HG02798 (cell line): Measurements from ENCODE around the gene OR1E2.
"Not testable (repeated sequence)": the region's sequence is repeated elsewhere in the genome, so short reads cannot be mapped to it uniquely, and the experiment has no call there.

Source experiments
- ATAC-seq: cut with Tn5 transposase; IDR thresholded peaks from one replicate; pipeline ENCODE4 v1.9.1; 2021; ENCODE audit warnings: mild to moderate bottlenecking; ENCODE audit not compliant: unreplicated experiment, poor library complexity

OR1E2 gene, protein sequence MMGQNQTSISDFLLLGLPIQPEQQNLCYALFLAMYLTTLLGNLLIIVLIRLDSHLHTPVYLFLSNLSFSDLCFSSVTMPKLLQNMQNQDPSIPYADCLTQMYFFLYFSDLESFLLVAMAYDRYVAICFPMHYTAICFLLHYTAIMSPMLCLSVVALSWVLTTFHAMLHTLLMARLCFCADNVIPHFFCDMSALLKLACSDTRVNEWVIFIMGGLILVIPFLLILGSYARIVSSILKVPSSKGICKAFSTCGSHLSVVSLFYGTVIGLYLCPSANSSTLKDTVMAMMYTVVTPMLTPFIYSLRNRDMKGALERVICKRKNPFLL

DNA sequence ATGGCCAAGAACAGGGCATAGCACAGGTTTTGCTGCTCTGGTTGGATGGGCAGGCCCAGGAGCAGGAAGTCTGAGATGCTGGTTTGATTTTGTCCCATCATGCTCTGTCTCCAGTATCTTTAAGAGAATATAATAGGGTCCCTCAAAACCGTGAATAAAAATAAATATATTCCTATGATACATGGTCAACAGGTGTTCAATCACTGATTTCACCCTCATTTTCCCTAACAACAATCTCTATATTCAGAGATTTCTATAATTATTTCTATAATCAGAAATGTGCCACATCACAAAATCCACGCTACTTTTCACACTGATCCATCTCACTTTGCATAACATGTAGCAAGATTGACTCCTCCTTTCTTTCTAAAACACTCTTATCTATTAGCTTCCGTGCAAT is at the start of gene OR1E2:
Gene OR1E2, minus strand, starts transcription at position 101 of the 400 bp plus-strand sequence. Its CDS starts 0 bp downstream, at position 101.
- ATAC-seq = no peak

DNA sequence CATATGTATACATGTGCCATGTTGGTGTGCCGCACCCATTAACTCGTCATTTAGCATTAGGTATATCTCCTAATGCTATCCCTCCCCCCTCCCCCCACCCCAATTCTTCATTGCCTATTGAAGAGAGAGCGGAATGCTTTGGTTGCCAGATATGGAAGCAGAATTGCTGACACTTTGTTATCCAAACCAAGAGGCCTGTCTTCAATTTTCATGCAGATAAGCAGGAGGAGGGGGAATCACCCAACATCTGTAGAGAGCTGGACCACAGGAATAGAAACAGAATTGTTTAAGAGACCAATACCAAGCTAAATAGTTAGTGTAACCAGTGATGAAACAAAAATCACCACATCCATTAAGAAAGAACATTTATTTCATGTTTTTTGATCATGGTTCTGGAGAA is 49.2 kb upstream of the OR1E2 start:
- no peak for ATAC-seq

DNA sequence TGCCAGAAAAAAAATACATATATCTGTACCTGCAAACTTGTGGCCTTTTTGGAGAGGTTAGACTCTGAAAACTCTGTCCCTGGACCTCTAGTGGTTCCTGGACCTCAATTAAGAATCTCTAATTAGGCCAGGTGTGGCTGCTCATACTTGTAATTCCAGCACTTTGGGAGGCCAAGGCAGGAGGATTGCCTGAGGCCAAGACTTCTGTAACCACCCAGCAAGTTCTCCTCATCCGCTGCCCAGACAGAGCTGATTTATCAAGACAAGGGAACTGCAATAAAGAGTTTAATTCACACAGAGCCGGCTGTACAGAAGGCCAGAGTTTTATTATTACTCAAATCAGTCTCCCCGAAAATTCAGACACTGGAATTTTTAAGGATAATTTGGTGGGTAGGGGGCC is 46.3 kb upstream of the OR1E2 start:
- no peak for ATAC-seq

DNA sequence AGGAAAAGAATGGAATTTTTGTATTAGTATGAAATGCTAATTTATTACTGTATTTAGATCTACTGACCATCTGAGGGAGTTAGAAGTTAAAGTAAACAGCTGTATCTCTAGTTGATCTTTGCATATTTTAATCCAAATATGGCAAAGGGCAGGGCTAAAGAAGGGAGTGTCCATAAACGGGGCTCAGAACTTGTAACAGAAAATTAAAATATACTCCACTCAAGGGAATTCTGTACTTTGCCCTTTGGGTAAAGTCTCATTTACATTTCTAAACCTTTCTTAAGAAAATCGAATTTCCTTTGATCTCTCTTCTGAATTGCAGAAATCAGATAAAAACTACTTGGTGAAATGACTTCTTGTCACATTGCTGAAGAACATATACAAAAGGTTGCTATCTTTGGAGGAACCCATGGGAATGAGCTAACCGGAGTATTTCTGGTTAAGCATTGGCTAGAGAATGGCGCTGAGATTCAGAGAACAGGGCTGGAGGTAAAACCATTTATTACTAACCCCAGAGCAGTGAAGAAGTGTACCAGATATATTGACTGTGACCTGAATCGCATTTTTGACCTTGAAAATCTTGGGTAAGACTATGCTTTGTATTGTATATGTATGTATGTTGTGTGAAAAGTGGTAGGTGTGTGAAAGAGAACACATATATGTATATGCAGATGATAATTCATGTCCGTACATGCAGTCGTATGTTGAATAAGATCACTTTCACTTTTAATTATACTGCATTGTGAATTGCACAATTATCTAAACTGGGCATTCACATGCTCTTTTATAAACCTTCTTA is 42.4 kb upstream of the OR1E2 start, which contains the start of gene ASPA:
Gene ASPA, plus strand, starts transcription at position 186 of the 799 bp plus-strand sequence. Its CDS starts 163 bp downstream, at position 349.
- no peak for ATAC-seq

DNA sequence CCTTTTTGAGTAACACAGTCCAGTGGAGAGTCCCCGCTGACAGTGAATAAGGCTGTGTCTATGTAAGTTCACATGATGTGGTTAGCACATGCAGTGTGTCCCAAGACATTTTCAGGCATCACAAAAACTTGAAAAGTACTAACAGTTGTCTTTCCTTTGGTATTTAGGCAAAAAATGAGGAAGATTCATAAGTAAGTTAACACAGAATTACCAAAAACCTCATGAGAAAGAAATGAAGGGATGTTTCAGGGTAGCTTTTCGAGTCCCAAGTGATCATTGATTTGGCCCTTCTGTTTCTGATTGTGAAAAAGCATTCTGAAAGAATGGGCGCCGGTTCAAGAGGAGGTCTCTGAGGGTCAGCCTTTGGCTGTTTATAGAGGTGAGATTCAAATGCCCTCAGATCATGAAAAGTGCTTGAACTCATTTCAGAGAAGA is 41.6 kb upstream of the OR1E2 start:
- no peak for ATAC-seq

DNA sequence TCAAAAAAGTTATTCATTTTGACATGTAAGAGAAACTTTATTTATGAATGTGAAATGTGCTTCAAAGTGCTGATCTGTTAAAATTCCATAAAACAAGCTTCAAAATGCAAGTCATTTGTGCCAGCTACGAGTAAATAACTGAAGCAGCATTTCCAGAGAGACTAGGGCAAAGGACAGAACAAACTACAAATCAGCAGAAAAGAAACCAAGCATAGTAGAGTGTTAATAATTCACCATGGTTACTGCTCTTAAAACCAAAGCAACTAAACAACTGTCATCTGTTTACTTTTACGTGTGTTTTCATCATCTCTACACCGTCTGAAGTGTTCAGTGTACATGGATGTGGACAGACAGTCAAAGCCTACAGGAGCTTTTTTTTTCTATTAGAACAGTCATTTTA is 40.6 kb upstream of the OR1E2 start:
- ATAC-seq = no peak

DNA sequence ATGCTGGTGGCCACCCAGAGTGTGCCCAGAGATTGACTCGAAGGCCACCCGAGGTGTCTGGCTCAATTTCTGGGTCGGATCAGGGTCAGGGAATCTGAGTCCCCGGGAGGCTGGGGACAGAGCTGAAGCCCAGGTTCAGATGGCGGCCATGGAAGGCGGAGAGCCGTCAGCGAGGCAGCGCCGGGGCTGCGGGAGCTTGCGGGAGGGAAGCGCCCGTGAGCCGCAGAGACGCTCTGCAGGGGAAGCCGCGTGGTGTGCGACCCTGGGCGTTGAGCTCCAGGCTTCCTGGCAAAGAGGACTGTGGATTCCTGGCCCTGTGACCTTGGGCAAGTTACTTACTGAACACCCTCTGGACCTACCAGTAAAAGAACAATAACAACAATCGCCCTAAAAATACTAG is 38.5 kb upstream of the OR1E2 start:
- no peak for ATAC-seq

DNA sequence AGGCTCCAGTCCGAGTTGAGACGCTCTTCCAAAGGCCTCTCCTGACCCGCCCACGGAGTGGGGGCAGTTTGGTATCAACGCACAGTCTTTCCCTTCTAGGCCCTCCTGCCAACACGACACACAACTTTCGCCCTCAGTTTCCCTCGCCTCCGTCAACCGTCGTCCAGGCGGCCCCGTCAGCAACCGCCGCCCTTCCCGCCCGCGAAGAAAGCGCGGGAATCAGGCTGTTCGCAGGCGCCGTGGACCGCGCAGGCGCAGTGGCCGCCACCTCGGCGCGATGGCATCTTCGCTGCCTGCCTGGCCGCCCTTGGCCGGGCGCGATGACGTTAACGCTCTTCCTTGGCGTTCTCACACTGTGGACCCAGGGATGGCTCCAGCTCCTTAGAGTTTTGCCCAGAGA is 38.0 kb upstream of the OR1E2 start, which contains the start of gene SPATA22:
Gene SPATA22, minus strand, starts transcription at position 221 of the 400 bp plus-strand sequence. CDS start 2,494 bp downstream, outside the sequence.
- no peak for ATAC-seq

DNA sequence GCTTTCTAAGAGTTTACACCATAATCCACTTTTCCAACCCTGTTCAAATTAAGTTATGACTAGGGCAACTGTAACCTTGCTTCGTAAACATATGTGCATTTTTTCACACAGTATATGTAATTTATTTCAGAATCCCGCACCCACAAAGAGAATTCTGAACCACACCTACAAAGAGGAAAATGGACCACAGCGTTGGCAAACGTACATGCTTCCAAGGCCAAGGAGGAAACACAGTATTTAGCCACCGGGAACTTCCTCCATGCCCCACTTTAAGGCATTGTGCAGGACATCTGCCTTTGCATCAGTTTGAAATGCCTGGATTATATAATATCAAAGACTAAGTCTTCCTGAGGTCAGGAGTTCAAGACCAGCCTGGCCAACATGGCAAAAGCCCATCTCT is 35.9 kb upstream of the OR1E2 start:
- ATAC-seq = no peak

DNA sequence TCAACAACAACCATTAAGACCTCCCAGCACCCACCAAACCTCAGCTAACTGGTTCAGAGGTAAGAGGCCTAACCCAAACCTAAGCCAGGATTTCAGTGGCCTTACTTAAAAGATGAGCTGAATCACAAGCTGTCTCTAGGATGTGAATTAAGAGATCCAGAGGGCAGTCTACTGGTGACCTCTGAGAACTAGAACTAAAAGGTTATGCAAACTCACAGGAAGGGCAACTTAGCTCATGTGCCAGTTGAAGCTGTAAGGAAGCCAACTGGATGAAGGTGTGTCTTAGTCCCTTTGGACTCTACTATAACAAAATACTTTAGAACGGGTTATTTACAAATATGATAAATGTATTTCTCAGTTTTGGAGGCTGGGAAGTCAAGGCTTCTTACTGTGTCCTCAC is 32.7 kb upstream of the OR1E2 start:
- not testable (repeated sequence) for ATAC-seq

DNA sequence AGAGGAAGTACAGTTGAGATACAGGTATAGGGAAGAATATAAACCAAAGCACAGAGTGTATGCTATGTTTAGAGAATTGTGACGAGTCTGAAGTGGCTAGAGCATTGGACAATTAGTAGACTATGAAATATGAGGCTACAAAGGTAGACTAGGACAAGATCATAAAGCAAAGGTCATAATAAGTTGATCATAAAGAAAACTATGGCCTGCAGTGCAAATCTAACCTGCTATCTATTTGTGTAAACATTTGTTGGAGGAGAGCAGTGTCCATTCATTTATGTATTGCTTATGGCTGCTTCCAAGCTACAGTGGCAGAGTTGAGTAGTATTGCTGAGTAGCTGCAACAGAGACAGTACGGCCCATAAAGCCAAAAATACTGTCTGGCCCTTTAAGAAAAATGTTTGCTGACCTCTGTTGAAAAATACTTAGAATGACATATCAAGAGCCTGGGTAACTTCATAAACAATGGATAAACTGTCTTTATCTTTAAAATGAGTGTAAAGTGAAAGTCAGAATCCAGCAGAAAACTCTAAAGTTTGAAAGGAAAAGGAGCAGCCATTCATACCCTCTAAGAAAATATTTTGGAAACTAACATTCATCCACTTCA is 14.5 kb upstream of the OR1E2 start:
- ATAC-seq = no peak

DNA sequence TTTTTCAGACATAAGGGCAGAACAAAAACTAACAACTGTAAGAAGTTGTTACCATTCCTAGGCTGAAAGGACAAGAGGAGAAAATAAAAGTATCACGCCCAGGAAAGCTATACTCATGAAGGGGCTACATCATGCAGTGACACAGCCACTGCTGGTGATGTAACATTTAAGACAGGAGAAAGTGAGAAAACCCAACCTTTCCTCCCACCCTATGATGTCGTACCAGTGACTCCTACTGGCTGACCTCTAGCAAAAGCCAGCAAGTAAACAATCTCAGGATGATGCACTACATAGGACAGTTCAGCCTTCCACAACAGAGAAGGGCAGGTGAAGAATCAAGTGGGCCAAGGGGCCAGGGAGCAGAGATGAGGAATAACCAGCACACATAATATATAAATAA is 14.0 kb upstream of the OR1E2 start:
- no peak for ATAC-seq

DNA sequence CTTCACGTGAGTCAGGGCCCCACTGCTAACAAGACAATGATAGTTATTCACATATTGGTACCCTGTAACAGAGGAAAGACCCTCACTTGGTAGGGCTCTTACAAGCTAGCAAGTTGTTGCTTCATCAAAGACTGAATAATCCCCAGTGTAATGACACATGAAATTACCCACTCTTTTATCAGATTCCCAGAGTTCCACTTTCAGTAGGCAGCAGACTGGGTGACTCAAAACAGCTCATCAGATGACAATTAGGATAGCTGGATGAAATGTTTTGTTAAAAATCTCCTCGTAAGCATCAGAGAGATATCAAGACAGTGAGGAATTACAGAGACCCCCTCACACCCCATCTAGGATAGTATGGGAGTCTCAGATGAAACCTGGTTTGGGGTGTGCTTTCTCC is 6.8 kb upstream of the OR1E2 start:
- ATAC-seq = no peak

DNA sequence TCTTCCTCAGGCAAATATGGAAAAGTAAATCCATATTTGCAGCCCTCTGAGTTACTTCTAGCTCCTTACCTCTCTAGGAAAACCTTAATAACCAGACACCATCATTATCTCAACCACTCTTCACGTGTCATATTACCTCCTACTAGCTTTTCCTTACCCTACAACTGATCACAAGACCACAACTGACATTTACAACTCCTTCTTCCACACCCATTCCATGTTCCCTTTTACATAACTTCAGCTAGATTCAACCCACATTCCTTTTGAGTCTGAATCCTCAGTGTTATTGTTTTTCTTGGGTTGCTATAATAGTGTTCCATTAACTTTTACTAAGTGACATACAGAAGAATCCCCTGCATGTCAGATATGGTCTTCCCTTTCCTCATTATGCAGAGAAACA is 4.7 kb upstream of the OR1E2 start:
- ATAC-seq = no peak

DNA sequence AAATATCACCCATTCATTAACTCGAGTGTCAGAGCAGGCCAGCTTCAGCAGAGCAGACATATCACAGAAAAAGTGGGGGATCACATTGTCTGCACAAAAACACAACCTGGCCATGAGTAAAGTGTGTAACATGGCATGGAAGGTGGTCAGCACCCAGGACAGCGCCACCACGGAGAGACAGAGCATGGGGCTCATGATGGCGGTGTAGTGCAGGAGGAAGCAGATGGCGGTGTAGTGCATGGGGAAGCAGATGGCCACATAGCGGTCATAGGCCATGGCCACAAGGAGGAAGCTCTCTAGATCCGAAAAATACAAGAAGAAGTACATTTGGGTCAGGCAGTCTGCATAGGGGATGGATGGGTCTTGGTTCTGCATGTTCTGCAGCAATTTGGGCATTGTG is 426 bp downstream of the OR1E2 start:
- not testable (repeated sequence) for ATAC-seq

DNA sequence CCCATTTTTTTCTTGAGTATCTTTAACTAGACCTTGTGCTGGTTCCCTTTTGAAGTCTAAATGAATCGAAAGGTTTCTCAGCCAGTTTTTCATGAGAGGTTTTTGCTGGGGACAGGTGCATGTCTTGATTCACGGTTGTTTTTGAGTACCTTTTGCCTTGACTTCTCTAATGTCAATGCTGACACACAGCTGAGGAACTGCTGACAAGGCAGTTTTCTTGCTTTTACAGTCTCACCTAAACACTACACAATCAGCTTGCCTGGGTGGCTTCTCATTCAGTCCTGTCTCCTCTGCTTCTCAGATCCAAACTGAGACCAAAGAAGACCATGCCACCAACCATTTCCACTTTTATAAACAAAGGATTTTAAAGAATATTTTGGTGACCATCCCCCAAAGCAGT is 15.4 kb downstream of the OR1E2 start:
- no peak for ATAC-seq

DNA sequence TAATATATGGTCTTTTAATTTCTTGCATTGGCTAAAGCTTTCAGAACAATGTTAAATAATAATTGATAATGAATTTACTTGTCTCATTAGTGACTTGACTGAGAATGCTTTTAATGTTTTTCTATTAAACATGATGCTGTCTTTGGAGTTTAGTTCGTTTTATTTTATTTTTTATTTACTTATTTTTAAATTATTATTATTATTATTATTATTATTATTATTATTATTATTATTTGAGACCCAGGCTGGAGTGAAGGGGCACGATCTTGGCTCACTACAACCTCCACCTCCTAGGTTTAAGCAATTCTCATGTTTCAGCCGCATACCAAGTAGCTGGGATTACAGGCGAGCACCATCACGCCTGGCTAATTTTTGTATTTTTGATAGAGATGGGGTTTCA is 18.0 kb downstream of the OR1E2 start:
- ATAC-seq = no peak

DNA sequence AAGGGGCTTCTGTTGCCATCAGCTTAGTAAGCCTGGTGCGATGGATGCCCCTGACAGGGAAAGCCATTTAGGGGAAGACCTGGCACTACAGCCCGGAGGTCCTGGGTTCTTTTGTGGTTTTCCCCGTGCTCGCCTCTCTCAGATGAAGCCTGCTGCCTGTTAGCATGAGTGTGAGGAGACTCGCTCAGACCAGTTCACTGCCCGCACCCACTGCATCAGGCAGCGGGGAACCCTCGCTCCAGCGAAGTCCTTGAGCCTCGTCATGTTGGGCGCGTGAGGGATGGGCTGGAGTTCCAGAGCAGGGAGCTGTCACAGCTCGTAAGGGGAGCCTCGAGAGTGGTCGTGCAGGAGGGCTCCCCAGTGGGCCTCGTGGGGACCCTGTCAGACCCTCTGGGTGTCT is 21.4 kb downstream of the OR1E2 start:
- ATAC-seq = not testable (repeated sequence)

DNA sequence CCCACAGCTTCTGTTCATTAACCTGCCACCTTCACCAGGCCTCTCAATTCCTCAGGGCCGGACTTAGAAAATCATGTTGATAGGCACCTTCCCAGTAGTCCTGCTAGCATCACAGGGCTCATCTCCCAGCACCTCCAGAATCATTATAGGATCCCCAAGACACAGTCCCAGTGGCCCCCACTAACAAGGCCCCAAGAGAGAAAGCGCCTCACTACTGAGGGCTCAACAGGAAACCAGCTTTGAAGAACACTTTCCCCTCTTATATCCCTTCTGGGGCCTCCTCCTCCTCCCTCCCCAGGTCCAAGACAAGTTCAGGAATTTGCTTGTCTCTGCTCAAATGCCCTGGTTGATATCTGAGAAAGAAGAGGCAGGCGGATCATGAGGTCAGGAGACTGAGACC is 22.6 kb downstream of the OR1E2 start, which contains the start of gene OR3A3:
Gene OR3A3, plus strand, starts transcription at position 301 of the 400 bp plus-strand sequence.
- no peak for ATAC-seq

DNA sequence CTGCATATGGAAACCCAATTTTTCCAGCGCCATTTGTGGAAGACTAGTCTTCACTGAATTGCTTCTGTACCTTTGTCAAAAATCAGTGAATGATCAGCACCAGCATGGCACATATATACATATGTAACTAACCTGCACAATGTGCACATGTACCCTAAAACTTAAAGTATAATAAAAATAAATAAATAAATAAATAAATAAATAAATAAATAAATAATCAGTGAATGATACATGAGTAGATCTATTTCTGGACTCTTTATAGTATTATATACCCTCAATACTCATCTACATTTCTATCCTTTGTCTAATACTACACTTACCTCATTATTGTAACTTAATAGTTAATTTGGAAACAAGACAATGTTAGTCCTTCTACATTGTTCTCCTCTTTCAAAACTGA is 29.8 kb downstream of the OR1E2 start:
- not testable (repeated sequence) for ATAC-seq

DNA sequence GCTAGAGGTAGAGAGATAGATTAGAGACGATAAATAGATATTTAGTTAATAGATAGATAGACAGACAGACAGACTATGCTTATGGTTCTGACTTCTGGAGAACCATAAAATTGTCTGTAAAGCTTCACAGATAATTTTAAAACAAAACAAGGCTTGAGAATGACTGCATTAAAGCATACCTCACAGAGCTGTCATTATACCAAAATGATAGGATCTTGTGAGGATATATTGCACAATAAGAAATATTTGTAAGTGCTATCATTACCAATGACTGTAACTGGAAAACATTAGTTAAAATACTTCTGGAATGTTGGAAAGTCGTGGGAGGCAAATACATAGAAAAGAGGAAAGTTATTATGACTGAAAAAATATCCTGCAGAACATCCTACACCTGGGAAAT is 31.9 kb downstream of the OR1E2 start:
- ATAC-seq = no peak
